Pancreas (tissue), 10 donors: ENCODE results near the gene UBB. TPM values are rescaled to one million over a fixed set of nuclear protein-coding genes. Genes with fewer than 3 reads are reported as not detected.

Experiments used
- ATAC-seq, 4 donors: fragments of 200-7000 bp; cut with Tn5 transposase; one replicate each; pipeline versions ENCODE4 v1.8.0 to v1.9.1; 2020; ENCODE audit warnings: mild to moderate bottlenecking in 4 of 4, moderate library complexity in 4 of 4
- DNase-seq, 6 donors: peaks; one replicate each; pipeline ENCODE4 v3.0.0-alpha.2; 2020
- FAIRE-seq: peaks from 2 replicates; lab custom pipeline; 2012; peaks lifted over from hg19 to GRCh38; lab: Jason Lieb, UNC
- H3K27ac ChIP-seq, 4 donors: fragments of 200-600 bp; sonication (generic); 1 replicate in 3 of 4; 2 replicates in 1 of 4; pipeline versions ENCODE4 v1.5.0 to v1.8.0; 2020
- H3K27me3 ChIP-seq, 4 donors: fragments of 200-600 bp; one replicate each; pipeline ENCODE4 v1.8.0; 2021
- H3K36me3 ChIP-seq, 3 donors: fragments of 200-600 bp; sonication (generic) in 1 of 3; one replicate each; pipeline versions ENCODE4 v1.5.0 to v1.8.0; 2020 to 2021
- H3K4me1 ChIP-seq, 3 donors: fragments of 200-600 bp; one replicate each; pipeline ENCODE4 v1.8.0; 2021
- H3K4me3 ChIP-seq, 4 donors: fragments of 200-600 bp; sonication (generic) in 2 of 4; one replicate each; pipeline versions ENCODE4 v1.5.0 to v1.8.0; 2020 to 2021
- H3K9me3 ChIP-seq, 4 donors: fragments of 200-600 bp; one replicate each; pipeline ENCODE4 v1.8.0; 2021
- CTCF ChIP-seq, 4 donors: fragments of 200-600 bp; sonication (generic) in 3 of 4; IDR thresholded peaks; one replicate each; pipeline versions ENCODE4 v1.5.0 to v1.8.0; 2021; ENCODE audit warnings: antibody characterized with exemption in 4 of 4
- WGBS, 2 donors: extraction: QIAGEN DNeasy Blood & Tissue Kit; methylation state at CpG; one replicate each; pipeline ENCODE4 v1.1.7; 2013; 5-methylcytosine and 5-hydroxymethylcytosine counted together
- intact Hi-C, 3 donors: fragments of 100-400 bp; cut with DNase I; formaldehyde crosslinking; loops; one replicate each; pipeline versions ENCODE4 v1.11.1 to v1.14.2; 2022
- polyA plus RNA-seq, 2 donors: library from polyadenylated mRNA; stranded (reverse); fragments of 200-250 nt; gene quantifications; one replicate each; pipeline ENCODE4 v1.2.3, GENCODE V29; 2013
- total RNA-seq, 6 donors: library from RNA; stranded (reverse); fragmentation: NEBNext Ultra II Directional in 4 of 6; extraction: Animal tissue kit (Norgen Biotek cat#: 25700) in 4 of 6; gene quantifications; one replicate each; pipeline versions ENCODE4 v1.2.1 to v1.2.4, GENCODE V29; 2021 to 2023
- donor health status: healthy with polysubstance abuse.
- donor health status: DM: no; HTN: no; CAD: no; lungs with moderate emphysema.
- donor health status: DM: no; HTN: no; CAD: no.
- donor health status: control.
- donor health status: control.
- donor health status: Bipolar disorder and iron deficiency.
- donor health status: DM: yes; HTN: yes; CAD: no.
- donor health status: DM: no; HTN: no; CAD: no.
- donor health status: DM: no; HTN: no; CAD: no.
- donor health status: DM: yes; HTN: yes; CAD: no.

Gene UBB
- total and polyA plus RNA-seq, 8 donors, result 321 to 972 (median 684) TPM

- no peak overlapping the region for H3K4me3 ChIP-seq
- DNase-seq, result no peak
- H3K9me3 ChIP-seq, result no peaks in the 10 kb centered on the region
- no peak for TF ChIP-seq CTCF (IDR thresholded peaks at IDR 0.05)
- H3K27ac ChIP-seq, result no peak overlapping the region
- 88 to 93% methylated on average over 7 of the region's 7 CpGs for WGBS, 2 donors
- peaks cover 0 to 11% (median 8%) of the 10 kb centered on the region in 3 donors for H3K4me1 ChIP-seq
- H3K27me3 ChIP-seq, result no peaks in the 10 kb centered on the region
- H3K36me3 ChIP-seq, result no peaks in the 10 kb centered on the region
- intact Hi-C loops, result no loop called here
- no peak for ATAC-seq
- FAIRE-seq, result no peak
These were observed 41.5 kb downstream of the UBB start for GRCh38 chr17:16422416-16422815.

GRCh38 chr17:16423226-16423872 lies 42.5 kb downstream of the UBB start:
- H3K36me3 ChIP-seq, result no peaks in the 10 kb centered on the region
- intact Hi-C loops, result no loop called here

GRCh38 chr17:16425202-16425601 lies 44.3 kb downstream of the UBB start:
- no peak for FAIRE-seq
- no peak for DNase-seq

More at GRCh38 chr17:16423226-16423872, 42.5 kb downstream of the UBB start:
- Histone ChIP-seq H3K27me3 (no peaks in the 10 kb centered on the region), H3K27ac (no peak overlapping the region), H3K9me3 (no peaks in the 10 kb centered on the region), H3K4me3 (no peak overlapping the region), H3K4me1 (peaks cover 0 to 11% (median 8%) of the 10 kb centered on the region in 3 donors)
- FAIRE-seq (no peak), DNase-seq (no peak), ATAC-seq (no peak)
- WGBS, 2 donors, result 95% methylated on average over 10 of the region's 10 CpGs
- TF ChIP-seq CTCF (IDR thresholded peaks at IDR 0.05), result no peak

GRCh38 chr17:16425698-16426659 lies 45.1 kb downstream of the UBB start:
- peak; percentile 86 to 93 (median 92) for ATAC-seq
- no peaks in the 10 kb centered on the region for H3K36me3 ChIP-seq
- peak; percentile 77 to 93 (median 88) for DNase-seq

More at GRCh38 chr17:16425202-16425601, 44.3 kb downstream of the UBB start:
- H3K9me3 ChIP-seq, result no peaks in the 10 kb centered on the region
- peaks cover 0 to 11% (median 8%) of the 10 kb centered on the region in 3 donors for H3K4me1 ChIP-seq
- intact Hi-C loops, result no loop called here
- H3K36me3 ChIP-seq, result no peaks in the 10 kb centered on the region
- H3K27me3 ChIP-seq, result no peaks in the 10 kb centered on the region
- TF ChIP-seq CTCF (IDR thresholded peaks at IDR 0.05), result no peak
- no peak overlapping the region for H3K4me3 ChIP-seq
- peak; percentile 16 to 51 (median 30) for ATAC-seq
- H3K27ac ChIP-seq, result peak overlapping the region in 3 of 4 donors; percentile 63 to 75 (median 67)
- 49 to 50% methylated on average over 6 of the region's 6 CpGs for WGBS, 2 donors

More at GRCh38 chr17:16425698-16426659, 45.1 kb downstream of the UBB start:
- intact Hi-C loops, result no loop called here
- Histone ChIP-seq H3K9me3 (no peaks in the 10 kb centered on the region), H3K4me1 (peaks cover 0 to 11% (median 8%) of the 10 kb centered on the region in 3 donors), H3K27me3 (no peaks in the 10 kb centered on the region), H3K27ac (peak overlapping the region in 3 of 4 donors; percentile 63 to 75 (median 67)), H3K4me3 (no peak overlapping the region)
- no peak for FAIRE-seq
- 34 to 44% methylated on average over 20 of the region's 20 CpGs for WGBS, 2 donors
- no peak for TF ChIP-seq CTCF (IDR thresholded peaks at IDR 0.05)
